CD4-positive, alpha-beta T cell (primary cell): Measurements from ENCODE around the gene SREBF1. TPM values are rescaled to one million over a fixed set of nuclear protein-coding genes. Genes with fewer than 3 reads are reported as not detected.
A peak's percentile ranks its signal among the peaks of the same experiment; 100 is the strongest.

Experiments
- ATAC-seq: fragments of 200-7000 bp; cut with Tn5 transposase; one replicate; pipeline ENCODE4 v1.10.0; 2022; ENCODE audit warnings: mild to moderate bottlenecking; ENCODE audit not compliant: poor library complexity
- CTCF ChIA-PET: fragments of 350-600 bp; sonication (Branson Sonifier 250); formaldehyde crosslinking; loops from one replicate; lab custom pipeline; 2021; ENCODE audit warnings: antibody characterized with exemption, inconsistent platforms; lab: Charles Lee
- POLR2A ChIA-PET: fragments of 350-600 bp; sonication (Branson Sonifier 250); formaldehyde crosslinking; loops from one replicate; lab custom pipeline; 2021; ENCODE audit warnings: antibody characterized with exemption, inconsistent platforms; lab: Charles Lee
- DNase-seq, 14 experiments: peaks; one replicate each; pipeline ENCODE4 v3.0.0-alpha.2; 2013 to 2020; ENCODE audit warnings: mixed read lengths in 2 of 14
- H3K27ac ChIP-seq, 2 donors: one replicate each; pipeline versions ENCODE4 v1.5.1 to v1.7.0; 2013; ENCODE audit warnings: low read length in 2 of 2, low read depth in 1 of 2, mild to moderate bottlenecking in 1 of 2
- H3K27me3 ChIP-seq, 2 experiments: 1 replicate in 1 of 2; 2 replicates in 1 of 2; pipeline versions ENCODE4 v1.6.1 to v1.7.0; 2013; ENCODE audit warnings: low read length in 2 of 2, control low read depth in 1 of 2, mild to moderate bottlenecking in 1 of 2, moderate library complexity in 1 of 2; ENCODE audit not compliant: insufficient read depth in 2 of 2, control insufficient read depth in 1 of 2
- H3K36me3 ChIP-seq: one replicate; pipeline ENCODE4 v1.6.1; 2013; ENCODE audit warnings: low read length, control low read depth; ENCODE audit not compliant: insufficient read depth
- H3K4me1 ChIP-seq: one replicate; pipeline ENCODE4 v1.6.1; 2013; ENCODE audit warnings: low read length, control low read depth; ENCODE audit not compliant: insufficient read depth
- H3K4me3 ChIP-seq: one replicate; pipeline ENCODE4 v1.5.1; 2013; ENCODE audit warnings: mild to moderate bottlenecking, low read length, moderate library complexity
- H3K9me3 ChIP-seq, 2 experiments: 1 replicate in 1 of 2; 2 replicates in 1 of 2; pipeline versions ENCODE4 v1.6.1 to v1.7.0; 2013; ENCODE audit warnings: low read length in 2 of 2, mild to moderate bottlenecking in 2 of 2, control low read depth in 1 of 2, moderate library complexity in 1 of 2; ENCODE audit not compliant: control insufficient read depth in 1 of 2, insufficient read depth in 1 of 2
- H3K27ac Mint-ChIP-seq: one replicate; pipeline ENCODE4 v1.8.0; 2020; ENCODE audit warnings: mixed read lengths
- H3K27me3 Mint-ChIP-seq: one replicate; pipeline ENCODE4 v1.8.0; 2021; ENCODE audit warnings: mixed read lengths
- H3K36me3 Mint-ChIP-seq: one replicate; pipeline ENCODE4 v1.8.0; 2021; ENCODE audit warnings: low read depth, mixed read lengths
- H3K4me1 Mint-ChIP-seq: one replicate; pipeline ENCODE4 v1.8.0; 2021; ENCODE audit warnings: low read depth, mixed read lengths
- H3K4me3 Mint-ChIP-seq: one replicate; pipeline ENCODE4 v1.8.0; 2020; ENCODE audit warnings: mild to moderate bottlenecking, mixed read lengths
- H3K9me3 Mint-ChIP-seq: one replicate; pipeline ENCODE4 v1.8.0; 2020; ENCODE audit warnings: mixed read lengths
- CTCF ChIP-seq: fragments of 200-600 bp; IDR thresholded peaks from one replicate; pipeline ENCODE4 v1.8.0; 2022; ENCODE audit warnings: antibody characterized with exemption, mild to moderate bottlenecking
- intact Hi-C, 2 experiments: fragments of 100-400 bp; cut with DNase I in 1 of 2; cut with micrococcal nuclease in 1 of 2; formaldehyde crosslinking; loops; one replicate each; pipeline versions ENCODE4 v1.15.1 to v1.9.0; 2023 to 2025; cut with DNase I, micrococcal nuclease
- polyA plus RNA-seq, 2 donors: library from polyadenylated mRNA; unstranded; fragments of 120-200 nt; gene quantifications; one replicate each; pipeline ENCODE4 v1.2.1, GENCODE V29; 2013
- total RNA-seq, 174 experiments: library from RNA in 2 of 174; stranded (reverse) in 2 of 174; gene quantifications; one replicate each; pipeline ENCODE4 v1.2.3 and lab custom pipeline; 2021 to 2026

Gene SREBF1
- 100 to 1,000 TPM; 249 to 264 TPM for total RNA-seq
- polyA plus RNA-seq (2013, experiment 1 of 2), result 29.0 TPM
- polyA plus RNA-seq (2013, experiment 2 of 2), result 44.5 TPM
- total RNA-seq (lab: John Stamatoyannopoulos, UW), result 7.8 to 165 (median 49.9) reads per million in 172 experiments

DNA sequence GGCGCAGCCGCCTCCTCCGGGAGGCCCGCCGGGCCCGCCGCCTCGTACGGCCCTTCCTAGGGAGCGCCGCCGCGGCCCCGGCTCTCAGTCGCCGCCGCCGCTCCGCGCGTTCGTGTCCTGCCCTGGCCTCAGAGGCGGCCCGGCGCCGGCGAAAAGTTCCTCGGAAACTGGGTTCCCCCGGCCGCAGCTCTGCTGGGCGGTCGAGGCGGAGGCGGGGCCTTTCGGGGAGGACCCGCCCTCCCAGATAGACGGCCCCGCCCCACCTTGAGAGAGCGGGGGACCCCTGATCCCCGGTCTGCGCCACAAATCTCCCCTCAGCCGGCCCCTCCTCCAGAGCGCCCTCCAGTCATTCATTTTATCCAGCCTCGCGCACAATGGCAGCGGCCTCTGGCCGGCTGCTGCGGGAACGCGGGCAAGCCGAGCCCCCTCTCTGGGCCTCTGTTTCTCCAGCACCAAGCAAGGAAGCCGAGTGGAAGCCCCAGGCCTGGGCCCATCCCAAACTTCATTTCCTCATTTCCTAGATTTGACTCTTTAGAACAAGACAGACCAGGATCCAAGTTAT, at the start of gene SREBF1:
Gene SREBF1, minus strand, starts transcription at position 169 of the 562 bp plus-strand sequence. CDS start 169 bp downstream, outside the sequence.
- Mint-ChIP-seq H3K27me3 (no peaks in the 10 kb centered on the region), H3K9me3 (no peaks in the 10 kb centered on the region), H3K4me1 (peaks cover 69% of the 10 kb centered on the region), H3K4me3 (peak within 1 kb of the TSS; percentile 94), H3K36me3 (peaks cover 20% of the 10 kb centered on the region), H3K27ac (peak within 1 kb of the TSS; percentile 98)
- Histone ChIP-seq H3K9me3 (no peaks in the 10 kb centered on the region), H3K27ac (peak within 1 kb of the TSS; percentile 96 to 97), H3K4me1 (peaks cover 79% of the 10 kb centered on the region), H3K4me3 (peak within 1 kb of the TSS; percentile 77), H3K36me3 (peaks cover 3% of the 10 kb centered on the region), H3K27me3 (no peaks in the 10 kb centered on the region)
- no peak for TF ChIP-seq CTCF
- intact Hi-C loops, result loop anchor here (1.0 to 2.0 kb wide), 3 partner anchors 12 to 24 kb away; no protein-coding TSS in a partner anchor
- DNase-seq, result peak; percentile 31 to 81 (median 54)
- ChIA-PET POLR2A (interaction anchor here (0.6 to 4.4 kb wide), 10 partner anchors 11 to 346 kb away, joined by 3 to 71 read pairs (median 4); partner anchors contain the start of genes ALKBH5, DRC3, RASD1 and TOM1L2), CTCF (interaction anchor here (1.0 to 1.6 kb wide), 2 partner anchors 12 to 25 kb away, joined by 4 to 10 read pairs; no protein-coding TSS in a partner anchor)
- ATAC-seq, result peak; percentile 15

DNA sequence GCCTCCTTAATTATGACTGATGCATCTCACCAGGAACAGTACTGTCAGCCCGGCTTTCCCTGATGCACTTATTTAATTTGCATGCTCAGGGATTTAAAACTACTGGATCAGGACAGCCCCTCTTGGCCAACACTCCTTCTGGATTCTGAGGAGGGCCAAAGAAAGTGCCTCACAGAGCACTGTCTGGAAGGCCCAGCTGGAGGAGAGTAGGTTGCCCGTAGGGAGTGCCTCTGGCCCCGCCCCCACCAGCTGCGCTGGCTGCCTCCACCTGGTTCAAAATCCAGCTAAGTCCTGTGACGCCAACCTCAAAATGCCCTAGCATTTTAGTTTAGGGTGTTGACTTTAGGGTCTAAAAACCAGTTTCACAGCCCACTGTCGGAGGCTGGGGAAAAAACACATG, 49.4 kb upstream of the SREBF1 start:
- Mint-ChIP-seq H3K4me1 (no peaks in the 10 kb centered on the region), H3K9me3 (no peaks in the 10 kb centered on the region), H3K4me3 (no peak overlapping the region), H3K27ac (no peak overlapping the region), H3K36me3 (peaks cover 69% of the 10 kb centered on the region), H3K27me3 (no peaks in the 10 kb centered on the region)
- TF ChIP-seq CTCF, result no peak
- no peak for ATAC-seq
- Histone ChIP-seq H3K4me3 (no peak overlapping the region), H3K9me3 (no peaks in the 10 kb centered on the region), H3K36me3 (peaks cover 48% of the 10 kb centered on the region), H3K4me1 (no peaks in the 10 kb centered on the region), H3K27ac (no peak overlapping the region), H3K27me3 (no peaks in the 10 kb centered on the region)
- DNase-seq, result no peak
- ChIA-PET POLR2A (no interaction called here), CTCF (no interaction called here)
- intact Hi-C loops, result no loop called here

- no peaks in the 10 kb centered on the region for H3K9me3 ChIP-seq
- Mint-ChIP-seq H3K36me3 (peaks cover 72% of the 10 kb centered on the region), H3K9me3 (no peaks in the 10 kb centered on the region), H3K4me1 (no peaks in the 10 kb centered on the region), H3K4me3 (no peak overlapping the region), H3K27ac (no peak overlapping the region), H3K27me3 (no peaks in the 10 kb centered on the region)
- intact Hi-C loops, result no loop called here
- H3K4me3 ChIP-seq, result no peak overlapping the region
- H3K27ac ChIP-seq, result no peak overlapping the region
- ChIA-PET CTCF (no interaction called here), POLR2A (no interaction called here)
- no peak for DNase-seq
- TF ChIP-seq CTCF, result no peak
- H3K4me1 ChIP-seq, result no peaks in the 10 kb centered on the region
- ATAC-seq, result no peak
- peaks cover 58% of the 10 kb centered on the region for H3K36me3 ChIP-seq
- H3K27me3 ChIP-seq, result no peaks in the 10 kb centered on the region
Observed at GRCh38 chr17:17884391-17885357, 47.9 kb upstream of the SREBF1 start.
